Common myeloid progenitor, CD34-positive (primary cell): ENCODE results near the gene PSMB9.
"Not testable (repeated sequence)": the region's sequence is repeated elsewhere in the genome, so short reads cannot be mapped to it uniquely, and the experiment has no call there.

Source experiments
- CTCF ChIA-PET: fragments of 350-600 bp; sonication (Branson Sonifier 250); formaldehyde crosslinking; loops from one replicate; lab custom pipeline; 2021; ENCODE audit warnings: antibody characterized with exemption; lab: Charles Lee
- POLR2A ChIA-PET: fragments of 350-600 bp; sonication (Branson Sonifier 250); formaldehyde crosslinking; loops from one replicate; lab custom pipeline; 2021; ENCODE audit warnings: antibody characterized with exemption; lab: Charles Lee
- DNase-seq, 3 donors: peaks; one replicate each; pipeline versions ENCODE4 v3.0.0 to v3.0.0-alpha.2; 2013
- H3K27ac ChIP-seq, 2 experiments: 1 replicate in 1 of 2; 2 replicates in 1 of 2; pipeline ENCODE4 v1.7.0; 2013; ENCODE audit warnings: inconsistent platforms in 2 of 2, low read length in 2 of 2, mild to moderate bottlenecking in 2 of 2, low read depth in 1 of 2, moderate library complexity in 1 of 2; ENCODE audit not compliant: severe bottlenecking in 2 of 2, insufficient read depth in 1 of 2, poor library complexity in 1 of 2
- H3K27me3 ChIP-seq, 5 experiments: replicated peaks in 2 of 5; 1 replicate in 3 of 5; 2 replicates in 2 of 5; pipeline versions ENCODE4 v1.6.1 to v1.7.0; 2013; ENCODE audit warnings: low read length in 4 of 5, mild to moderate bottlenecking in 2 of 5, moderate library complexity in 2 of 5, inconsistent platforms in 1 of 5; ENCODE audit not compliant: insufficient read depth in 5 of 5, control insufficient read depth in 4 of 5
- H3K36me3 ChIP-seq, 4 experiments: 1 replicate in 2 of 4; 2 replicates in 2 of 4; pipeline versions ENCODE4 v1.6.1 to v1.7.0; 2013; ENCODE audit warnings: low read length in 3 of 4, control low read depth in 1 of 4, mild to moderate bottlenecking in 1 of 4; ENCODE audit not compliant: control insufficient read depth in 4 of 4, insufficient read depth in 4 of 4
- H3K4me1 ChIP-seq, 4 experiments: 1 replicate in 3 of 4; 2 replicates in 1 of 4; pipeline versions ENCODE4 v1.6.1 to v1.7.1; 2013; ENCODE audit warnings: low read length in 3 of 4, mild to moderate bottlenecking in 3 of 4, control low read depth in 1 of 4, inconsistent platforms in 1 of 4, moderate library complexity in 1 of 4; ENCODE audit not compliant: control insufficient read depth in 4 of 4, insufficient read depth in 4 of 4; ENCODE audit errors: control extremely low read depth in 1 of 4
- H3K4me3 ChIP-seq, 7 experiments: 1 replicate in 4 of 7; 2 replicates in 3 of 7; pipeline versions ENCODE4 v1.5.1 to v1.7.0; 2013; ENCODE audit warnings: mild to moderate bottlenecking in 7 of 7, low read length in 6 of 7, moderate library complexity in 6 of 7, inconsistent platforms in 2 of 7, low read depth in 2 of 7, control low read depth in 1 of 7; ENCODE audit not compliant: insufficient read depth in 4 of 7, control insufficient read depth in 1 of 7; ENCODE audit errors: extremely low read depth in 1 of 7
- H3K9me3 ChIP-seq, 5 experiments: 1 replicate in 4 of 5; 2 replicates in 1 of 5; pipeline versions ENCODE4 v1.6.1 to v1.7.1; 2013; ENCODE audit warnings: low read length in 4 of 5, mild to moderate bottlenecking in 2 of 5, inconsistent platforms in 1 of 5, low read depth in 1 of 5, moderate library complexity in 1 of 5; ENCODE audit not compliant: control insufficient read depth in 4 of 5, insufficient read depth in 2 of 5; ENCODE audit errors: control extremely low read depth in 1 of 5
- WGBS: methylation state at CpG from one replicate; pipeline ENCODE4 v1.1.5; 2013; ENCODE audit not compliant: insufficient coverage; 5-methylcytosine and 5-hydroxymethylcytosine counted together

PSMB9 gene

GRCh38 chr6:32880962-32881361, 27.0 kb downstream of the PSMB9 start:
- peaks cover 2 to 23% (median 2%) of the 10 kb centered on the region in 5 experiments for H3K27me3 ChIP-seq
- 80% methylated on average over 2 of the region's 3 CpGs for WGBS
- DNase-seq, H3K36me3 ChIP-seq, H3K9me3 ChIP-seq, H3K27ac ChIP-seq, POLR2A ChIA-PET, H3K4me1 ChIP-seq, H3K4me3 ChIP-seq: not testable (repeated sequence)
- CTCF ChIA-PET: interaction anchor here (0.7 to 8.6 kb wide), 4 partner anchors 32 to 118 kb away, joined by 3 to 97 read pairs (median 4); no protein-coding TSS in a partner anchor

GRCh38 chr6:32882879-32883250, 28.9 kb downstream of the PSMB9 start:
- H3K36me3 ChIP-seq: no peaks in the 10 kb centered on the region
- no peak for DNase-seq
- H3K4me3 ChIP-seq: no peak overlapping the region
- WGBS: 86% methylated on average over 1 of the region's 1 CpG
- H3K4me1 ChIP-seq: peaks cover 0 to 1% (median 0%) of the 10 kb centered on the region in 4 experiments
- ChIA-PET CTCF (interaction anchor here (1.2 to 8.6 kb wide), 8 partner anchors 11 to 106 kb away, joined by 4 to 97 read pairs (median 5); partner anchors contain the start of gene HLA-DMA), POLR2A (no interaction called here)
- no peak overlapping the region for H3K27ac ChIP-seq
- peaks cover 0 to 1% (median 0%) of the 10 kb centered on the region in 5 experiments for H3K9me3 ChIP-seq
- peaks cover 0 to 21% (median 2%) of the 10 kb centered on the region in 5 experiments for H3K27me3 ChIP-seq

- H3K4me1 ChIP-seq: peaks cover 0 to 1% (median 0%) of the 10 kb centered on the region in 4 experiments
- no peaks in the 10 kb centered on the region for H3K36me3 ChIP-seq
- 86% methylated on average over 5 of the region's 5 CpGs for WGBS
- POLR2A ChIA-PET: no interaction called here
- no peak overlapping the region for H3K4me3 ChIP-seq
- peaks cover 0 to 1% (median 0%) of the 10 kb centered on the region in 5 experiments for H3K9me3 ChIP-seq
- no peak overlapping the region for H3K27ac ChIP-seq
- no peak for DNase-seq
- H3K27me3 ChIP-seq: peaks cover 0 to 21% (median 2%) of the 10 kb centered on the region in 5 experiments
- CTCF ChIA-PET: interaction anchor here (0.9 to 8.6 kb wide), 6 partner anchors 50 to 365 kb away, joined by 3 to 97 read pairs (median 6); partner anchors contain the start of gene HLA-DMA
Measured at GRCh38 chr6:32883789-32884188, 29.8 kb downstream of the PSMB9 start.

- Histone ChIP-seq H3K9me3 (peaks cover 0 to 1% (median 0%) of the 10 kb centered on the region in 5 experiments), H3K27ac (no peak overlapping the region), H3K36me3 (no peaks in the 10 kb centered on the region), H3K4me1 (peaks cover 0 to 2% (median 0%) of the 10 kb centered on the region in 4 experiments), H3K4me3 (no peak overlapping the region), H3K27me3 (peaks cover 0 to 3% (median 0%) of the 10 kb centered on the region in 5 experiments)
- DNase-seq: peak; percentile 80 to 92 (median 86)
- WGBS: no CpG with 5 or more reads among the region's 4 CpGs
- POLR2A ChIA-PET: interaction anchor here (0.7 kb wide), 1 partner anchor 33 kb away, joined by 5 read pairs; no protein-coding TSS in a partner anchor
- CTCF ChIA-PET: interaction anchor here (0.6 to 8.6 kb wide), 22 partner anchors 9 to 196 kb away, joined by 3 to 97 read pairs (median 4); partner anchors contain the start of genes HLA-DMA, HLA-DMB and TAP2
Measured at GRCh38 chr6:32885698-32886286, 31.8 kb downstream of the PSMB9 start.

- Histone ChIP-seq H3K9me3 (no peaks in the 10 kb centered on the region), H3K36me3 (no peaks in the 10 kb centered on the region), H3K4me1 (peaks cover 0 to 2% (median 0%) of the 10 kb centered on the region in 4 experiments), H3K27me3 (no peaks in the 10 kb centered on the region), H3K4me3 (no peak overlapping the region), H3K27ac (no peak overlapping the region)
- ChIA-PET POLR2A (no interaction called here), CTCF (interaction anchor here (0.6 to 8.6 kb wide), 14 partner anchors 33 to 102 kb away, joined by 3 to 97 read pairs (median 4); partner anchors contain the start of genes HLA-DMA, HLA-DMB and TAP2)
- no peak for DNase-seq
- whole genome bisulfite sequencing: 79% methylated on average over 1 of the region's 3 CpGs
Measured at GRCh38 chr6:32886681-32887383, 32.8 kb downstream of the PSMB9 start.

GRCh38 chr6:32887616-32888015, 33.6 kb downstream of the PSMB9 start:
- Histone ChIP-seq H3K4me3 (no peak overlapping the region), H3K27ac (no peak overlapping the region), H3K9me3 (no peaks in the 10 kb centered on the region), H3K36me3 (no peaks in the 10 kb centered on the region), H3K27me3 (no peaks in the 10 kb centered on the region), H3K4me1 (peaks cover 0 to 2% (median 0%) of the 10 kb centered on the region in 4 experiments)
- CTCF ChIA-PET: interaction anchor here (1.0 to 8.6 kb wide), 5 partner anchors 12 to 96 kb away, joined by 3 to 97 read pairs (median 6); partner anchors contain the start of gene HLA-DMA
- POLR2A ChIA-PET: no interaction called here
- WGBS: 100% methylated on average over 4 of the region's 5 CpGs
- no peak for DNase-seq
